Endothelial cell of hepatic sinusoid (primary cell): Measurements from ENCODE around the gene CD63.

Experiments
- in situ Hi-C: cut with HindIII; loops from 2 replicates; pipeline ENCODE4 v1.10.0; 2017; ENCODE audit warnings: low sequenced_read_pairs

Gene CD63

GRCh38 chr12:55693323-55694187, 35.3 kb downstream of the CD63 start:
- in situ Hi-C loops = no loop called here

- in situ Hi-C loops = no loop called here
Observed at GRCh38 chr12:55692631-55693322, 36.0 kb downstream of the CD63 start.

- in situ Hi-C loops = no loop called here
Observed at GRCh38 chr12:55688716-55689655, 39.8 kb downstream of the CD63 start.

GRCh38 chr12:55687746-55688145, 41.1 kb downstream of the CD63 start:
- in situ Hi-C loops = no loop called here

DNA sequence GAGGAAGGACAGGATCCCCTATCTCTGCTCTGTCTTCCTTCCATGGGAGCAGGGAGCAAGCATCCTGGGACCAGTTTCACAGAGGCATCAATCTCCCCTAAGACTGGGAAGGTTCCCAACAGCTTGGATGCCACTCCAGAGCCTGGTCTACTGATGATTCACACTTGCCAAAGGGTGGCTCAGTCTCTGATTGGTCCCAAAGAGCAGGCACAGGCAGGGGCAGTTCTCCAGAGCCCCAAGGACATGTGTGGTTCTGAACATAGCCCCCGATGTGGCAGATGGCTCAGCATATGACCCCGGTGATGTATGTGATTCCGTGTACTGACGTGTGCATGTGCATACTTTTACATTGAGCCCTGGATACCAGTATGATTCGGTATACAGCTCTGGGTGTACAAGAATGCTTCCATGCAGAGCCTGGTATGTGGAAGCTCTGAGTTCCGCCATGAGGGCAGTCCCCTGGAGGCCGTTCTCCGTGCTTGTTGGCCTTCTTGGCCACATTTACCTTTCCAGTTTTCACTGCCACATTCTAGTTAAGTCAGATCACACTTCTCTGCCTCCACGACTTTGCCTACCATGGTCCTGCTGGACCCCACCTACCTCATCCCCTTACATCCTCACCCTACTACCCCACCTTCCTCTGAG, 42.3 kb downstream of the CD63 start:
- in situ Hi-C loops = no loop called here

GRCh38 chr12:55685671-55686070, 43.1 kb downstream of the CD63 start:
- in situ Hi-C loops = no loop called here

GRCh38 chr12:55684761-55685370, 43.9 kb downstream of the CD63 start:
- in situ Hi-C loops = no loop called here

DNA sequence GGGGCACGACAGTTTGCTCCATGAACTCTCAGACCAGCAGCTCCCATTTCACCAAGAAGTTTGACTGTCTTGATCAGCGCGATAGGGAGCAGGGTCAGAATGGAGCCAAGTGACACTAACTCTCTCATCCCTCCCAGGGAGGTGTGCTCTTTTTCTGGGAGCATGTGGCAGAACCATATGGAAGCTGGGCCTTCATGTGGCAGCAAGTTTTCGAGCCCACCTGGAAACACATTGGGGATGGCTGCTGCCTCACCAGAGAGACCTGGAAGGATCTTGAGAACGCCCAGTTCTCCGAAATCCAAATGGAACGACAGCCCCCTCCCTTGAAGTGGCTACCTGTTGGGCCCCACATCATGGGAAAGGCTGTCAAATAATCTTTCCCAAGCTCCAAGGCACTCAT, 45.1 kb downstream of the CD63 start:
- in situ Hi-C loops = no loop called here

- in situ Hi-C loops = no loop called here
Observed at GRCh38 chr12:55682087-55682796, 46.6 kb downstream of the CD63 start.

DNA sequence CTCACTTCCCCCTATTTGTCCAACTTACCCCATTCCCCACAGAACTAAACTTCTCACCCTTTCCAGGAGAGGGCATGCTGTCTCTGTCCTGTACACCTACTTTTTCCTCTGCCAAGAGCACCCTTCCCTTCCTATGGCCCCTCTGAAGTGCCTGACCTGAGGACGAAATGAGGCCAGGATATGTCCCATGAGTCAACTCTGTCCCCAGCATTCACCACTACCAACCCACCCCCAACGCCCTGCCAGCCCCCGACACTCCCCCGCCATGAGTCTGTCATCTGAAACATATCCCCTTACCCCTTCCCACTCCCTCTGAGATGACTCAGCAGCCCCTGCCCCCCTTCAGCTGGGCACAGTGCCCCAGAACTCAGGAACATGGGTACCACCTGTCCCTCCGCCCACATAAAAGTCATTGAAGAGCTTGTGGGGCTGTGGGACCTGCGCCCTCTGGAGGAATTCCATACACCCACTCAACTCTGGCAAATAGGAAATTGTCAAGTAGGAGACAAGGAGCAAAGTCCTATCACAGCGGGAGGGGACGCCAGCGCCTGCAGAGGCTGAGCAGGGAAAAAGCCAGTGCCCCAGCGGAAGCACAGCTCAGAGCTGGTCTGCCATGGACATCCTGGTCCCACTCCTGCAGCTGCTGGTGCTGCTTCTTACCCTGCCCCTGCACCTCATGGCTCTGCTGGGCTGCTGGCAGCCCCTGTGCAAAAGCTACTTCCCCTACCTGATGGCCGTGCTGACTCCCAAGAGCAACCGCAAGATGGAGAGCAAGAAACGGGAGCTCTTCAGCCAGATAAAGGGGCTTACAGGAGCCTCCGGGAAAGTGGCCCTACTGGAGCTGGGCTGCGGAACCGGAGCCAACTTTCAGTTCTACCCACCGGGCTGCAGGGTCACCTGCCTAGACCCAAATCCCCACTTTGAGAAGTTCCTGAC, 47.4 kb downstream of the CD63 start:
- in situ Hi-C loops = no loop called here

DNA sequence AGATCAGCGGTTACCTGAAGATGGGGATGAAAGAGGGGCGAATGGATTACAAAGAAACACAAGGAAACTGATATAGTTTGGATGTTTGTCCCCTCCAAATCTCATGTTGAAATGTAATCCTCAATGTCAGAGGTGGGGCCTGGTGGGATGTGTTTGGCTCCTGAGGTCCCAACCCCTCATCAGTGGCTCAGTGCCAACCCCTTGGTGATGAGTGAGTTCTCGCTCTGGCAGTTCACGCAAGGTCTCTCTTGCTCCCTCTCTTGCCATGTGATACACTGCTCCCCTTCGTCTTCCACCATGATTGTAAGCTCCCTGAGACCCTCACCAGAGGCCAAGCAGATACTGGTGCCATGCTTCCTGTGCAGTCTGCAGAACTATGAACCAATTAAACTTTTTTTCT, 49.1 kb downstream of the CD63 start:
- in situ Hi-C loops = no loop called here

GRCh38 chr12:55676707-55677106, 52.1 kb downstream of the CD63 start:
- in situ Hi-C loops = no loop called here

DNA sequence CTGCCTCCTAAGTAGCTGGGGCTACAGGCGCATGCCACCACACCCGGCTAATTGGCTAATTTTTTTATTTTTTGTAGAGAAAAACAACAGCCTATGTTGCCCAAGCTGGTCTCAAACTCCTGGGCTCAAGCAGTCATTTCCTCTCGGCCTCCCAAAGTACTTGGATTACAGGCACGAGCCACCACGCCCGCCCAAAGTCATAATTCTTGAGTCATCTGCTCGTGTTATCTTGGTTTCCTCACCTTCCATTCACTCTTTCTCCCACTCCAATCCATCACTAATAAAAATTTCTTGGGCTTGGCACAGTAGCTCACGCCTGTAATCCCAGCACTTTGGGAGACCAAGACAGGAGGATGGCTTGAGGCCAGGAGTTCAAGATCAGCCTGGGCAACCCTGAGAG, 53.1 kb downstream of the CD63 start:
- in situ Hi-C loops = no loop called here
